ENCODE data around the gene UGT1A9. TPM values are rescaled to one million over a fixed set of nuclear protein-coding genes. Genes with fewer than 3 reads are reported as not detected.
"Not testable (repeated sequence)": the region's sequence is repeated elsewhere in the genome, so short reads cannot be mapped to it uniquely, and the experiment has no call there.

UGT1A9 gene
- not detected for total RNA-seq

DNA sequence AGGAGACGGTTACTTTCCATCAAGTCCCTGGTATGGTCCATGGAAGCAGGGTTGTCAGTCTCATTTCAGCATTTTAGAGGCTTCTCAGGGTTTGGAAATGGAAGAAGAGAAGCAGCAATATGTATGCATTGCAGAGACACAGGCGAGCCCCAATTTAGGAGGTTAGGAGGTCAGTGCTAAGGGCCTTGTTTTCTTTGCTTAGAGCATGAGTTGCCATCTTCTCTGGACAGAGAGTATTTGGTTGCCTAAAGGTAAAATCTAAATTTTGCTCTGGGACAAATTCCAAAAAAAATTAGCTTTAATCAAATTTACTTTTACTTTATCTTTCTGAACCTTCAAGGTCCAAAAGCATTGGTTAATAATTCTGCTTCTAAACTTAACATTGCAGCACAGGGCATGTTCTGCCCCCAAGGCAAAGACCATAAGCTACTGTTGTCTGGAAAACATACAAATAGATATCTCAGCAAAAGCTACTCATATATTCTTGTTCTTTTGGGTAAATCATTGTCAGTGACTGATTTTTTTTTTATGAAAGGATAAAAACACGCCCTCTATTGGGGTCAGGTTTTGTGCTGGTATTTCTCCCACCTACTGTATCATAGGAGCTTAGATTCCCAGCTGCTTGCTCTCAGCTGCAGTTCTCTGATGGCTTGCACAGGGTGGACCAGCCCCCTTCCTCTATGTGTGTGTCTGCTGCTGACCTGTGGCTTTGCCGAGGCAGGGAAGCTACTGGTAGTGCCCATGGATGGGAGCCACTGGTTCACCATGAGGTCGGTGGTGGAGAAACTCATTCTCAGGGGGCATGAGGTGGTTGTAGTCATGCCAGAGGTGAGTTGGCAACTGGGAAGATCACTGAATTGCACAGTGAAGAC lies at the start of gene UGT1A9:
Gene UGT1A9, plus strand, starts transcription at position 609 of the 872 bp plus-strand sequence. Its CDS starts 37 bp downstream, at position 646.
- no peak within 1 kb of the TSS for H3K4me3 ChIP-seq
- H3K27me3 ChIP-seq, result no peaks in the 10 kb centered on the region
- H3K27ac ChIP-seq, result no peak within 1 kb of the TSS
- TF ChIP-seq CTCF (IDR thresholded peaks at IDR 0.05), result no peak
- no peak for DNase-seq (ENCODE audit: low spot score)
- H3K9me3 ChIP-seq, result no peaks in the 10 kb centered on the region
- H3K36me3 ChIP-seq, result no peaks in the 10 kb centered on the region
- H3K4me1 ChIP-seq, result no peaks in the 10 kb centered on the region

GRCh38 chr2:233627331-233628025 lies 44.2 kb upstream of the UGT1A9 start:
- H3K36me3 ChIP-seq, result no peaks in the 10 kb centered on the region
- no peak overlapping the region for H3K4me3 ChIP-seq
- no peak for DNase-seq (ENCODE audit: low spot score)
- TF ChIP-seq CTCF (IDR thresholded peaks at IDR 0.05), result no peak
- H3K27me3 ChIP-seq, result no peaks in the 10 kb centered on the region
- no peak overlapping the region for H3K27ac ChIP-seq
- no peaks in the 10 kb centered on the region for H3K4me1 ChIP-seq
- no peaks in the 10 kb centered on the region for H3K9me3 ChIP-seq

GRCh38 chr2:233636306-233636705 lies 35.4 kb upstream of the UGT1A9 start, which contains the start of gene UGT1A10:
Gene UGT1A10 (plus strand): TSS chr2:233636448. CDS start chr2:233636523, 75 bp downstream.
- not testable (repeated sequence) for H3K4me3 ChIP-seq; H3K36me3 ChIP-seq; H3K27ac ChIP-seq; H3K27me3 ChIP-seq; H3K4me1 ChIP-seq; H3K9me3 ChIP-seq; DNase-seq (ENCODE audit: low spot score)

GRCh38 chr2:233638836-233639235 lies 32.9 kb upstream of the UGT1A9 start:
- H3K9me3 ChIP-seq, result no peaks in the 10 kb centered on the region
- no peak overlapping the region for H3K27ac ChIP-seq
- no peaks in the 10 kb centered on the region for H3K4me1 ChIP-seq
- no peaks in the 10 kb centered on the region for H3K36me3 ChIP-seq
- no peak for DNase-seq (ENCODE audit: low spot score)
- no peak overlapping the region for H3K4me3 ChIP-seq
- no peaks in the 10 kb centered on the region for H3K27me3 ChIP-seq
- no peak for TF ChIP-seq CTCF (IDR thresholded peaks at IDR 0.05)

DNA sequence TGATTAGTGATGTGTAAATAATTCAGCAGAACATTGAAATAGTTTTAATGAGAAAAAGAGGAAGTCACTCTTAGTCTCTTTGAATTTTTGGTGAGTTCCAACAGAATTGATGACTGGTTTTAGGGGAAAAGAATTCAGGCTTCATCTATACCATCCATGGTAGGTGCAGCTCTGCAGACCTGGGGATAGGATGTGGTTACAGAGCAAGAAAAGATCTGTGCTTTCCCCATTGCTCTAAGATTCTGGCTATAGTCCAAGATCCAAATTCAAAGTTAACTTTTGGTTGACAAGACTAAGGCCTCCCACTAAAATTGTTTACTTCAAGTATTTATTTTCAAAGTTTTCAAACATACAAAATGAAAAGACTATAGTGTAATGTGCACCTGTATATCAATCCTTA lies 31.8 kb upstream of the UGT1A9 start:
- Histone ChIP-seq H3K4me1 (no peaks in the 10 kb centered on the region), H3K27ac (no peak overlapping the region), H3K36me3 (no peaks in the 10 kb centered on the region), H3K9me3 (no peaks in the 10 kb centered on the region), H3K27me3 (no peaks in the 10 kb centered on the region), H3K4me3 (no peak overlapping the region)
- TF ChIP-seq CTCF (IDR thresholded peaks at IDR 0.05), result no peak
- no peak for DNase-seq (ENCODE audit: low spot score)

GRCh38 chr2:233643128-233643527 lies 28.6 kb upstream of the UGT1A9 start:
- no peak for DNase-seq (ENCODE audit: low spot score)
- Histone ChIP-seq H3K4me3 (no peak overlapping the region), H3K4me1 (no peaks in the 10 kb centered on the region), H3K36me3 (no peaks in the 10 kb centered on the region), H3K27me3 (no peaks in the 10 kb centered on the region), H3K9me3 (peaks cover 0 to 4% of the 10 kb centered on the region in 2 donors), H3K27ac (no peak overlapping the region)
- TF ChIP-seq CTCF (IDR thresholded peaks at IDR 0.05), result no peak

DNA sequence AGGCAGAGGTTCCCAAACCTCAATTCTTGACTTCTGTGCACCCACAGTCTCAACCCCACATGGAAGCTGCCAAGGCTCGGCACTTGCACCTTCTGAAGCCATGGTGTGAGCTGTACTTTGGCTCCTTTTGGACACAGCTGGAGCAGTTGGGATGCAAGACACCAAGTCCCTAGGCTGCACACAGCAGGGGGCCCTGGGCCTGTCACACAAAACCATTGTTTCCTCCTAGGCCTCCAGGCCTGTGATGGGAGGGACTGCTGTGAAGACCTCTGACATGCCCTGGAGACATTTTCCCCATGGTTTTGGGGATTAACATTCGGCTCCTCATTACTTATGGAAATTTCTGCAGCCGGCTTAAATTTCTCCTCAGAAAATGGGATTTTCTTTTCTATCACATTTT lies 25.7 kb upstream of the UGT1A9 start:
- H3K27me3 ChIP-seq; H3K4me3 ChIP-seq; H3K27ac ChIP-seq; H3K9me3 ChIP-seq; DNase-seq (ENCODE audit: low spot score); H3K36me3 ChIP-seq; H3K4me1 ChIP-seq: not testable (repeated sequence)

Measured in right atrium auricular region (tissue), 2 donors.